Measurements from ENCODE around the gene CELSR1. TPM values are rescaled to one million over a fixed set of nuclear protein-coding genes. Genes with fewer than 3 reads are reported as not detected.

Gene CELSR1
- total and polyA plus RNA-seq, 10 donors = 4.3 to 13.1 (median 8.4) TPM

GRCh38 chr22:46348099-46348695 is 189.2 kb downstream of the CELSR1 start:
- intact Hi-C loops (cut with DNase I; ENCODE audit: low total_unique reads) = no loop called here
- WGBS, 5 donors = 95 to 97% (median 97%) methylated on average over 14 to 15 of the region's 15 CpGs

DNA sequence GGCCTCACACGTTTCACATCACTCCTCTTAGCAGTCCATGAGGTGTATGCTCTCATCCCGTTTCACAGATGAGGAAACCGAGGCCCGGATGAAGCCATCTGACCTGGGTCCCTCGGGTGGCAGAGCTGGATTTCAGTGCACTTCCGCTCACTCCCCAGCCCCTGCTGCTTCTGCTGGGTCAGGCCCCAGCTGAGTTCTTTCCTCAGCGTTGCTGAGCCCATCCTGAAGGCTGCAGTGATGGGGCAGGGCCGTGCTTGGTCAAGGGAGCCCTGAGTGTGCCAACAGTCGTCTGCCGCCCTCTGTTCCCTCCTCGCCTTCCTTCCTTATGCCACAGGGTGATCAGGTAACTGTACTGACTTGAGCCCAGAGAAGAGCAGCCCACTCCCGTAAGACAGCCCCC is 189.8 kb downstream of the CELSR1 start:
- H3K36me3 ChIP-seq = peaks cover 13 to 100% (median 99%) of the 10 kb centered on the region in 6 donors
- no peak overlapping the region for H3K4me3 ChIP-seq
- H3K27ac ChIP-seq = no peak overlapping the region
- peaks cover 0 to under 1% (median 0%) of the 10 kb centered on the region in 6 donors for H3K4me1 ChIP-seq
- H3K9me3 ChIP-seq = no peaks in the 10 kb centered on the region
- intact Hi-C loops (cut with DNase I; ENCODE audit: low total_unique reads) = no loop called here
- no peaks in the 10 kb centered on the region for H3K27me3 ChIP-seq (replicated peaks in 1 of 7)
- peak; percentile 38 for DNase-seq
- TF ChIP-seq POLR2A (IDR thresholded peaks at IDR 0.05) = no peak
- no peak for TF ChIP-seq CTCF (IDR thresholded peaks at IDR 0.05 in 8 of 11, conservative IDR thresholded peaks at IDR 0.05 in 3 of 11)
- no peak for TF ChIP-seq POLR2AphosphoS5 (IDR thresholded peaks at IDR 0.05)
- 81 to 96% (median 93%) methylated on average over 11 to 12 of the region's 12 CpGs for WGBS, 5 donors

More at GRCh38 chr22:46348099-46348695, 189.2 kb downstream of the CELSR1 start:
- Histone ChIP-seq H3K27ac (no peak overlapping the region), H3K4me1 (peaks cover 0 to 6% (median 0%) of the 10 kb centered on the region in 6 donors), H3K36me3 (peaks cover 13 to 100% (median 100%) of the 10 kb centered on the region in 6 donors), H3K9me3 (no peaks in the 10 kb centered on the region), H3K4me3 (no peak overlapping the region), H3K27me3 (replicated peaks in 1 of 7) (no peaks in the 10 kb centered on the region)
- TF ChIP-seq CTCF (IDR thresholded peaks at IDR 0.05 in 8 of 11, conservative IDR thresholded peaks at IDR 0.05 in 3 of 11) (no peak), POLR2AphosphoS5 (IDR thresholded peaks at IDR 0.05) (peak in 1 of 3 donors; percentile 8)
- peak; percentile 45 for DNase-seq

DNA sequence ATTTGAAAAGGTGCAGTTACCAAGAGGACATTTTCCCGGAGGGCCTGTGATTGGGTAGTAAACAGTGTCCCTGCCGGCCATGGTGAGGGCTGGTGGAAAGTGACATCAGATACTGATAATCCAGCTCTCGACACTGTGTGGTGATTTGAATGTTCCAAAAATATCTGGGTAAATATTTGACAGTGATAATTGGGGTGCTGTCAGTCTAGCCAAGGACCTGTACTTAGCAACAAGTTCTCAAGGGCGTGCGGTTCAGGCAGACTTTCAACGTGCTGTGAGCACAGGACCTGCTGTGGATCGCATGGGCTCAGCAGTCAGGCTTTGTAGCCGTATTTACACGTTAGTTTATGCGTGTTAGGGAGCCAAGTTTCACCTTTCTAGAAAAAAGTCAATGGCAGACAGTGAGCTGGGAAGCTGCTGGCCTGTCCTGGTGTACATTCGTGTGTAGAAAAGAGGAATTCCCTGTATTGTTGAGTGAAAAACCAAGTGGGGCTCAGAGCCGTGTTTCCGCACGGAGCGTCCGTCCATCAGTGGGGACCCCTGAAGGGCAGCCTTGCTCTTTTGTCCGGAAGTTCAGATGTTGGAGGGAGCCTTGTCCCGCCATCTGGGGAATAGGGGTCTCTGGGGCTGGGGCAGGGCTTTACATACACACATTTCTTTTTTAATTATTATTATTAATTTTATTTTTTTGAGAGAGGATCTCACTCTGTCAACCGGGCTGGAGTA is 190.6 kb downstream of the CELSR1 start:
- Histone ChIP-seq H3K27me3 (replicated peaks in 1 of 7) (no peaks in the 10 kb centered on the region), H3K4me3 (no peak overlapping the region), H3K9me3 (no peaks in the 10 kb centered on the region), H3K27ac (no peak overlapping the region), H3K36me3 (peaks cover 7 to 100% (median 99%) of the 10 kb centered on the region in 6 donors), H3K4me1 (no peaks in the 10 kb centered on the region)
- WGBS, 5 donors = 94 to 96% (median 94%) methylated on average over 19 of the region's 19 CpGs
- peak; percentile 30 for DNase-seq
- intact Hi-C loops (cut with DNase I; ENCODE audit: low total_unique reads) = no loop called here
- no peak for TF ChIP-seq POLR2AphosphoS5 (IDR thresholded peaks at IDR 0.05)
- no peak for TF ChIP-seq POLR2A (IDR thresholded peaks at IDR 0.05)
- no peak for TF ChIP-seq CTCF (IDR thresholded peaks at IDR 0.05 in 8 of 11, conservative IDR thresholded peaks at IDR 0.05 in 3 of 11)

DNA sequence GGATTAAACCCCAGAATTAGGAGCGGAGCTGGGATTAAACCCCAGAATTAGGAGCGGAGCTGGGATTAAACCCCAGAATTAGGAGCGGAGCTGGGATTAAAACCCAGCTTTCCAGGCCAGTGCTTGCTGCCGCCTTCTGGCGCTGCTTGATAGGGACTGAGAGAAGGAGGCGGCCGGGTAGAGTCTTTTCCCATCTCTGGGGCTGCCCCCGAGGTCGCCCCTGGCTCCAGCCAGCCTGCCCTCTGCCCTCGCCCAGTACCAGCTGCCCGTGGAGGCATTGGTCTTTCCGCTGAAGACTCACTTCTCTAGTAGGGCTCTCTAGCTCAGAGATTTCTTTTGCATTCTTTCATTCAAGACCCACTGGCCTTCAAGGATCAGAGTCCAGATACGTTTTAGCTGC is 196.7 kb downstream of the CELSR1 start:
- H3K4me3 ChIP-seq = no peak overlapping the region
- peaks cover 0 to 83% (median 76%) of the 10 kb centered on the region in 6 donors for H3K36me3 ChIP-seq
- no peaks in the 10 kb centered on the region for H3K27me3 ChIP-seq (replicated peaks in 1 of 7)
- peak; percentile 50 for DNase-seq
- 94 to 97% (median 95%) methylated on average over 12 to 13 of the region's 13 CpGs for WGBS, 5 donors
- no peak overlapping the region for H3K27ac ChIP-seq
- intact Hi-C loops (cut with DNase I; ENCODE audit: low total_unique reads) = no loop called here
- no peaks in the 10 kb centered on the region for H3K9me3 ChIP-seq
- peaks cover 9 to 31% (median 18%) of the 10 kb centered on the region in 6 donors for H3K4me1 ChIP-seq
- TF ChIP-seq POLR2AphosphoS5 (IDR thresholded peaks at IDR 0.05) (peak in 1 of 3 donors; percentile 8), POLR2A (IDR thresholded peaks at IDR 0.05) (no peak), CTCF (IDR thresholded peaks at IDR 0.05 in 8 of 11, conservative IDR thresholded peaks at IDR 0.05 in 3 of 11) (no peak)

Measured in spleen (tissue), 11 donors.